Measurements from ENCODE around the gene ADGRA1.

The ADGRA1 gene

DNA sequence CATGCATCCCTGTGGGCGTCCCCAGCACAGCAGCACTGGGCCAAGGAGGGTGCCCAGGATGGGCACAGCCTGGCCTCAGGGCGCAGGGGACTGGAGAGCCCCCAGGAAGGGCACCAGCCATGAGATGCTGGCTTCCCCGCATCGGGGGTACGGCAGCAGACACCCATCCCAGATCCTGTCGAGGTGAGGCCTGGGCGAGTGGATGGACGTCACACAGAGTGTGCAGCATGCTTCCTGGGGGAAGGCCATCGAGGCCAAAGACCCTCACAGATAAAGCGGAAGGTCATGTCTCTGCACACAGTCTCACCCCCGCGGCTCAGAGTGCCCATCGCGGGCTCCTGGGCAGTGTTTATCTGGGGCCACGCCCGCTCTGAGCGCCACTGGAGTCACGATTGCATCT lies 18.8 kb downstream of the ADGRA1 start:
- H3K27me3 ChIP-seq (ENCODE audit: insufficient read depth, low read length), result no peaks in the 10 kb centered on the region
- H3K9ac ChIP-seq (ENCODE audit: low read length), result no peak overlapping the region
- no peak overlapping the region for H3K27ac ChIP-seq (ENCODE audit: low read depth, low read length, poor library complexity, severe bottlenecking)
- no peaks in the 10 kb centered on the region for H3F3A ChIP-seq (ENCODE audit: insufficient read depth, low read length)
- no peaks in the 10 kb centered on the region for H3K4me1 ChIP-seq (ENCODE audit: insufficient read depth, low read length, severe bottlenecking)
- TF ChIP-seq, protein P1, sequence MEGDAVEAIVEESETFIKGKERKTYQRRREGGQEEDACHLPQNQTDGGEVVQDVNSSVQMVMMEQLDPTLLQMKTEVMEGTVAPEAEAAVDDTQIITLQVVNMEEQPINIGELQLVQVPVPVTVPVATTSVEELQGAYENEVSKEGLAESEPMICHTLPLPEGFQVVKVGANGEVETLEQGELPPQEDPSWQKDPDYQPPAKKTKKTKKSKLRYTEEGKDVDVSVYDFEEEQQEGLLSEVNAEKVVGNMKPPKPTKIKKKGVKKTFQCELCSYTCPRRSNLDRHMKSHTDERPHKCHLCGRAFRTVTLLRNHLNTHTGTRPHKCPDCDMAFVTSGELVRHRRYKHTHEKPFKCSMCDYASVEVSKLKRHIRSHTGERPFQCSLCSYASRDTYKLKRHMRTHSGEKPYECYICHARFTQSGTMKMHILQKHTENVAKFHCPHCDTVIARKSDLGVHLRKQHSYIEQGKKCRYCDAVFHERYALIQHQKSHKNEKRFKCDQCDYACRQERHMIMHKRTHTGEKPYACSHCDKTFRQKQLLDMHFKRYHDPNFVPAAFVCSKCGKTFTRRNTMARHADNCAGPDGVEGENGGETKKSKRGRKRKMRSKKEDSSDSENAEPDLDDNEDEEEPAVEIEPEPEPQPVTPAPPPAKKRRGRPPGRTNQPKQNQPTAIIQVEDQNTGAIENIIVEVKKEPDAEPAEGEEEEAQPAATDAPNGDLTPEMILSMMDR (IDR thresholded peaks at IDR 0.05; ENCODE audit: low read length), result no peak
- TF ChIP-seq EZH2 (IDR thresholded peaks at IDR 0.05; ENCODE audit: borderline replicate concordance, low read length), result no peak
- no peaks in the 10 kb centered on the region for H4K20me1 ChIP-seq (ENCODE audit: insufficient read depth, low read length)
- no peaks in the 10 kb centered on the region for H3K36me3 ChIP-seq (ENCODE audit: insufficient read depth, low read length)
- H3K79me2 ChIP-seq (ENCODE audit: insufficient read depth, low read length), result no peaks in the 10 kb centered on the region
- peaks cover 6% of the 10 kb centered on the region; the same call in 1 of the 2 replicates for H3K9me3 ChIP-seq (ENCODE audit: low read length)
- H3K4me2 ChIP-seq (ENCODE audit: low read length), result no peak overlapping the region
- no peak overlapping the region for H3K4me3 ChIP-seq (ENCODE audit: low read depth, low read length, poor library complexity, severe bottlenecking)
- H3K9me2 ChIP-seq (ENCODE audit: low read depth, low read length), result no peaks in the 10 kb centered on the region
- no peak overlapping the region for H2AFZ ChIP-seq (ENCODE audit: low read length)

DNA sequence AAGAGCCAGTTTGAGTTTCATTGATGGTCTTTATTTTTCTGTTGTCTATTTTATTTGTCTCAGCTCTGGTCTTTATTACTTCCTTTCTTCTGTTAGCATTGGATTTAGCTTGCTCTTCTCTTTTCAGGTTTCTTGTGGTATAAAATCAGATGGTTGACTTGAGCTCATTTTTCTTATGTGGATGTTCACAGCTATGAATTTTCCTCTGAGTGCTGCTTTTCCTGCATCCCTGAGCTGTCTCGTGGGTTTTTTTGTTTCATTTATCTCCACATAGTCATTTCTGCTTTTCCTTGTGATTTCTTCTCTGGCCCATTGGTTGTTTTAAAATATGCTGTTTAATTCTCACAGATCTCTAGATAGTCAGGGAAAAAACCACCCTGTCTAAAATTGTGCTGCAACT lies 19.7 kb downstream of the ADGRA1 start:
- H3K9ac ChIP-seq (ENCODE audit: low read length), result no peak overlapping the region
- no peak overlapping the region for H3K4me2 ChIP-seq (ENCODE audit: low read length)
- no peaks in the 10 kb centered on the region for H3K27me3 ChIP-seq (ENCODE audit: insufficient read depth, low read length)
- H2AFZ ChIP-seq (ENCODE audit: low read length), result no peak overlapping the region
- no peaks in the 10 kb centered on the region for H3F3A ChIP-seq (ENCODE audit: insufficient read depth, low read length)
- H3K9me2 ChIP-seq (ENCODE audit: low read depth, low read length), result no peaks in the 10 kb centered on the region
- TF ChIP-seq, protein P1 (IDR thresholded peaks at IDR 0.05; ENCODE audit: low read length), result no peak
- no peak for TF ChIP-seq EZH2 (IDR thresholded peaks at IDR 0.05; ENCODE audit: borderline replicate concordance, low read length)
- no peaks in the 10 kb centered on the region for H3K4me1 ChIP-seq (ENCODE audit: insufficient read depth, low read length, severe bottlenecking)
- no peaks in the 10 kb centered on the region for H3K36me3 ChIP-seq (ENCODE audit: insufficient read depth, low read length)
- no peaks in the 10 kb centered on the region for H3K79me2 ChIP-seq (ENCODE audit: insufficient read depth, low read length)
- no peaks in the 10 kb centered on the region for H4K20me1 ChIP-seq (ENCODE audit: insufficient read depth, low read length)
- no peak overlapping the region for H3K27ac ChIP-seq (ENCODE audit: low read depth, low read length, poor library complexity, severe bottlenecking)
- H3K9me3 ChIP-seq (ENCODE audit: low read length), result peaks cover 6% of the 10 kb centered on the region; the same call in 1 of the 2 replicates
- H3K4me3 ChIP-seq (ENCODE audit: low read depth, low read length, poor library complexity, severe bottlenecking), result no peak overlapping the region

DNA sequence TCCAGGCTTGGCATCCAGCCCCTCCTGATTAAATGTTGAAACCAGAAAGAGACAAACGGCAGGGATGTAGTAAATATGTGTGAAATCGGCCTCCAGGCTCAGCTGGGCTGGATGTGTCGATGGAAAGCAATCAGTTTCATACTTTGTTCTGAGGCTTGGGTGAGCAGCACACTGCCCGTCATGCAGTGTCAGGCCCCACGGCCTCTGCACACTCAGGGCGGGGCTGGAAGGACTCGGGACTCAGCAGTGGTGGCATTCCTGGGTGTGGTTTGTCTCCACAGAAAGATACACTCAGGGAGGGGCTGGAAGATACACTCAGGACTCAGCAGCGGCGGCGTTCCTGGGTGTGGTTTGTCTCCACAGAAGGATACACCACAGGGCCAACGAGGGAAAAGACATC lies 22.0 kb downstream of the ADGRA1 start:
- Histone ChIP-seq H3K79me2 (ENCODE audit: insufficient read depth, low read length) (no peaks in the 10 kb centered on the region), H4K20me1 (ENCODE audit: insufficient read depth, low read length) (no peaks in the 10 kb centered on the region), H3K27me3 (ENCODE audit: insufficient read depth, low read length) (no peaks in the 10 kb centered on the region), H3F3A (ENCODE audit: insufficient read depth, low read length) (no peaks in the 10 kb centered on the region), H3K4me2 (ENCODE audit: low read length) (no peak overlapping the region), H3K9me3 (ENCODE audit: low read length) (peaks cover 6% of the 10 kb centered on the region; the same call in 1 of the 2 replicates), H3K27ac (ENCODE audit: low read depth, low read length, poor library complexity, severe bottlenecking) (no peak overlapping the region), H3K4me3 (ENCODE audit: low read depth, low read length, poor library complexity, severe bottlenecking) (no peak overlapping the region), H3K36me3 (ENCODE audit: insufficient read depth, low read length) (no peaks in the 10 kb centered on the region), H3K9ac (ENCODE audit: low read length) (no peak overlapping the region), H3K4me1 (ENCODE audit: insufficient read depth, low read length, severe bottlenecking) (no peaks in the 10 kb centered on the region), H2AFZ (ENCODE audit: low read length) (no peak overlapping the region), H3K9me2 (ENCODE audit: low read depth, low read length) (no peaks in the 10 kb centered on the region)
- no peak for TF ChIP-seq EZH2 (IDR thresholded peaks at IDR 0.05; ENCODE audit: borderline replicate concordance, low read length)
- TF ChIP-seq, protein P1 (IDR thresholded peaks at IDR 0.05; ENCODE audit: low read length), result no peak

All from OCI-LY1 (cell line).